Epithelial cell of esophagus (primary cell): ENCODE measurements around the gene TEX101.

Experiments used
- DNase-seq: peaks from one replicate; pipeline ENCODE4 v3.0.0; 2010; ENCODE audit warnings: low read depth
- H3K4me3 ChIP-seq: 2 replicates; pipeline ENCODE4 v1.5.1; 2011; ENCODE audit warnings: mild to moderate bottlenecking, low read length, control low read depth
- CTCF ChIP-seq: IDR thresholded peaks from 2 replicates; pipeline ENCODE4 v1.5.1; 2011; ENCODE audit warnings: low read depth, mild to moderate bottlenecking, low read length, control low read depth, inconsistent platforms; ENCODE audit not compliant: insufficient read depth; ENCODE audit errors: missing control alignments

TEX101 gene

GRCh38 chr19:43463381-43464133 is 48.9 kb downstream of the TEX101 start:
- no peak for TF ChIP-seq CTCF
- DNase-seq, result peak; percentile 97
- peak overlapping the region; percentile 91 for H3K4me3 ChIP-seq

- DNase-seq, result no peak
- TF ChIP-seq CTCF, result no peak
Observed at GRCh38 chr19:43464134-43464775, 49.6 kb downstream of the TEX101 start.

GRCh38 chr19:43465468-43466120 is 50.9 kb downstream of the TEX101 start, which contains the start of gene LYPD3:
Gene LYPD3, minus strand, starts transcription at chr19:43465608. Its CDS starts 37 bp downstream, at chr19:43465571.
- DNase-seq, result peak; percentile 98
- H3K4me3 ChIP-seq, result peak within 1 kb of the TSS; percentile 91
- no peak for TF ChIP-seq CTCF

More at GRCh38 chr19:43464134-43464775, 49.6 kb downstream of the TEX101 start:
- peak overlapping the region; percentile 91 for H3K4me3 ChIP-seq

- H3K4me3 ChIP-seq, result no peak overlapping the region
- TF ChIP-seq CTCF, result no peak
- no peak for DNase-seq
Observed at GRCh38 chr19:43466793-43467192, 52.1 kb downstream of the TEX101 start.

GRCh38 chr19:43467276-43467675 is 52.6 kb downstream of the TEX101 start:
- no peak for TF ChIP-seq CTCF
- no peak for DNase-seq
- no peak overlapping the region for H3K4me3 ChIP-seq

- H3K4me3 ChIP-seq, result no peak overlapping the region
- no peak for TF ChIP-seq CTCF
- DNase-seq, result peak; percentile 73
Observed at GRCh38 chr19:43467730-43468129, 53.0 kb downstream of the TEX101 start.
